H9 (cell line): ENCODE results near the gene ARSI. TPM values are rescaled to one million over a fixed set of nuclear protein-coding genes. Genes with fewer than 3 reads are reported as not detected.

Experiments
- DNase-seq: peaks from one replicate; pipeline ENCODE4 v3.0.0-alpha.2; 2017
- H2AFZ ChIP-seq: one replicate; pipeline ENCODE4 v1.6.1; 2013; ENCODE audit warnings: mild to moderate bottlenecking, low read length, control low read depth, moderate library complexity
- H2AK5ac ChIP-seq: 2 replicates; pipeline ENCODE4 v1.6.1; 2013; ENCODE audit warnings: low read length, control low read depth, mixed read lengths; ENCODE audit not compliant: insufficient read length
- H2BK120ac ChIP-seq: one replicate; pipeline ENCODE4 v1.6.1; 2013; ENCODE audit warnings: low read depth, mild to moderate bottlenecking, low read length, control low read depth, inconsistent platforms; ENCODE audit not compliant: poor library complexity, severe bottlenecking
- H2BK12ac ChIP-seq: 2 replicates; pipeline ENCODE4 v1.6.1; 2013; ENCODE audit warnings: low read length, control low read depth, mixed read lengths, low read depth; ENCODE audit not compliant: insufficient read length
- H2BK15ac ChIP-seq: 2 replicates; pipeline ENCODE4 v1.6.1; 2013; ENCODE audit warnings: low read depth, low read length, control low read depth
- H2BK20ac ChIP-seq: one replicate; pipeline ENCODE4 v1.6.1; 2013; ENCODE audit warnings: low read depth, mild to moderate bottlenecking, low read length, control low read depth, inconsistent platforms; ENCODE audit not compliant: poor library complexity, severe bottlenecking
- H2BK5ac ChIP-seq: 2 replicates; pipeline ENCODE4 v1.6.1; 2013; ENCODE audit warnings: low read length, control low read depth, mixed read lengths; ENCODE audit not compliant: insufficient read length
- H3K14ac ChIP-seq: 2 replicates; pipeline ENCODE4 v1.6.1; 2013; ENCODE audit warnings: low read length, control low read depth; ENCODE audit not compliant: insufficient read depth
- H3K18ac ChIP-seq: 2 replicates; pipeline ENCODE4 v1.6.1; 2013; ENCODE audit warnings: low read depth, mild to moderate bottlenecking, mixed read lengths, low read length, control low read depth; ENCODE audit not compliant: insufficient read length
- H3K23ac ChIP-seq: 2 replicates; pipeline ENCODE4 v1.6.1; 2013; ENCODE audit warnings: low read length, control low read depth, mixed read lengths, low read depth; ENCODE audit not compliant: insufficient read length
- H3K23me2 ChIP-seq: 2 replicates; pipeline ENCODE4 v1.6.1; 2013; ENCODE audit warnings: low read depth, mild to moderate bottlenecking, mixed read lengths, low read length, control low read depth; ENCODE audit not compliant: insufficient read length, poor library complexity, severe bottlenecking
- H3K27ac ChIP-seq: 2 replicates; pipeline ENCODE4 v1.5.1; 2013; ENCODE audit warnings: low read length, control low read depth, mixed read lengths, low read depth; ENCODE audit not compliant: insufficient read length
- H3K27me3 ChIP-seq: 2 replicates; pipeline ENCODE4 v1.6.1; 2013; ENCODE audit warnings: low read length, control low read depth, inconsistent platforms; ENCODE audit not compliant: insufficient read depth
- H3K4ac ChIP-seq: 2 replicates; pipeline ENCODE4 v1.6.1; 2013; ENCODE audit warnings: low read depth, mild to moderate bottlenecking, control low read depth, inconsistent platforms, low read length, moderate library complexity
- H3K4me1 ChIP-seq: 2 replicates; pipeline ENCODE4 v1.6.1; 2013; ENCODE audit warnings: low read length, control low read depth, inconsistent platforms; ENCODE audit not compliant: insufficient read depth
- H3K4me2 ChIP-seq: 2 replicates; pipeline ENCODE4 v1.6.1; 2013; ENCODE audit warnings: low read length, control low read depth, mixed read lengths; ENCODE audit not compliant: insufficient read length, insufficient read depth
- H3K56ac ChIP-seq: 2 replicates; pipeline ENCODE4 v1.6.1; 2013; ENCODE audit warnings: low read depth, mild to moderate bottlenecking, mixed read lengths, low read length, control low read depth; ENCODE audit not compliant: insufficient read length
- H3K79me1 ChIP-seq: 2 replicates; pipeline ENCODE4 v1.6.1; 2013; ENCODE audit warnings: low read depth, mild to moderate bottlenecking, moderate library complexity, low read length, control low read depth, inconsistent platforms; ENCODE audit not compliant: insufficient read depth, poor library complexity, severe bottlenecking
- H3K79me2 ChIP-seq: 2 replicates; pipeline ENCODE4 v1.6.1; 2013; ENCODE audit warnings: low read length, control low read depth, inconsistent platforms; ENCODE audit not compliant: insufficient read depth
- H3K9ac ChIP-seq: 2 replicates; pipeline ENCODE4 v1.6.1; 2013; ENCODE audit warnings: low read length, control low read depth, mixed read lengths; ENCODE audit not compliant: insufficient read length; ENCODE audit errors: extremely low read depth
- H3K9me3 ChIP-seq: one replicate; pipeline ENCODE4 v1.6.1; 2013; ENCODE audit warnings: low read depth, low read length, inconsistent platforms; ENCODE audit not compliant: control insufficient read depth
- H3T11ph ChIP-seq: one replicate; pipeline ENCODE4 v1.6.1; 2013; ENCODE audit warnings: mild to moderate bottlenecking, low read length, control low read depth, inconsistent platforms
- H4K20me1 ChIP-seq: one replicate; pipeline ENCODE4 v1.6.1; 2013; ENCODE audit not compliant: control insufficient read depth, insufficient read length, insufficient read depth
- H4K5ac ChIP-seq: 2 replicates; pipeline ENCODE4 v1.6.1; 2013; ENCODE audit warnings: low read depth, mild to moderate bottlenecking, mixed read lengths, low read length, control low read depth; ENCODE audit not compliant: insufficient read length
- H4K8ac ChIP-seq: replicated peaks from 2 replicates; pipeline ENCODE4 v1.6.1; 2013; ENCODE audit warnings: low read length, control low read depth, mixed read lengths, low read depth; ENCODE audit not compliant: insufficient read length
- H4K91ac ChIP-seq: 2 replicates; pipeline ENCODE4 v1.6.1; 2013; ENCODE audit warnings: low read depth, mild to moderate bottlenecking, moderate library complexity, mixed read lengths, low read length, control low read depth; ENCODE audit not compliant: insufficient read length
- H3K27ac Mint-ChIP-seq, 3 experiments: 2 replicates in 2 of 3; 3 replicates in 1 of 3; pipeline ENCODE4 v1.8.0; 2020 to 2021; ENCODE audit warnings: mixed read lengths in 3 of 3, mild to moderate bottlenecking in 1 of 3, moderate library complexity in 1 of 3
- H3K27me3 Mint-ChIP-seq: 2 replicates; pipeline ENCODE4 v1.8.0; 2021; ENCODE audit warnings: low read depth, mild to moderate bottlenecking, moderate library complexity, mixed read lengths
- H3K36me3 Mint-ChIP-seq, 3 experiments: 2 replicates in 2 of 3; 3 replicates in 1 of 3; pipeline ENCODE4 v1.8.0; 2020 to 2021; ENCODE audit warnings: low read depth in 3 of 3, mixed read lengths in 3 of 3; ENCODE audit not compliant: insufficient read depth in 1 of 3
- H3K4me1 Mint-ChIP-seq, 2 experiments: 2 replicates each; pipeline ENCODE4 v1.8.0; 2020; ENCODE audit warnings: mixed read lengths in 2 of 2
- H3K4me3 Mint-ChIP-seq, 2 experiments: 2 replicates in 1 of 2; 3 replicates in 1 of 2; pipeline ENCODE4 v1.8.0; 2020 to 2021; ENCODE audit warnings: mild to moderate bottlenecking in 2 of 2, mixed read lengths in 2 of 2, moderate library complexity in 1 of 2
- H3K9me3 Mint-ChIP-seq, 2 experiments: 2 replicates in 1 of 2; 3 replicates in 1 of 2; pipeline ENCODE4 v1.8.0; 2020; ENCODE audit warnings: mild to moderate bottlenecking in 2 of 2, mixed read lengths in 2 of 2, moderate library complexity in 1 of 2
- CTCF ChIP-seq: fragments of 200-600 bp; sonication (generic); conservative IDR thresholded peaks from 3 replicates; pipeline ENCODE4 v1.8.0; 2021; ENCODE audit warnings: antibody characterized with exemption, mild to moderate bottlenecking
- WGBS: extraction: QIAGEN DNeasy Blood & Tissue Kit; methylation state at CpG from one replicate; pipeline ENCODE4 v1.1.7; 2013; ENCODE audit warnings: missing lambda C conversion rate, low lambda C conversion rate, mixed read lengths; ENCODE audit not compliant: insufficient read length; ENCODE audit errors: extremely low coverage; 5-methylcytosine and 5-hydroxymethylcytosine counted together
- total RNA-seq: library from RNA; stranded (reverse); gene quantifications from 2 replicates; pipeline ENCODE4 v1.2.1, GENCODE V29; 2021

The ARSI gene
- total RNA-seq, 1 experiment from 2014 or later = 1.7 TPM

GRCh38 chr5:150347003-150347402, 44.3 kb upstream of the ARSI start:
- H3K27ac ChIP-seq = no peak overlapping the region

More at GRCh38 chr5:150347003-150347402, 44.3 kb upstream of the ARSI start:
- H3K9me3 ChIP-seq = no peaks in the 10 kb centered on the region
- H3K18ac ChIP-seq = no peak overlapping the region
- Mint-ChIP-seq H3K27me3 (no peaks in the 10 kb centered on the region; the same call in 1 of the 2 replicates), H3K4me3 (no peak overlapping the region), H3K36me3 (no peaks in the 10 kb centered on the region), H3K9me3 (no peaks in the 10 kb centered on the region), H3K4me1 (peaks cover 6 to 13% of the 10 kb centered on the region in 2 experiments), H3K27ac (no peak overlapping the region)
- H3K79me1 ChIP-seq = no peaks in the 10 kb centered on the region
- H4K5ac ChIP-seq = no peak overlapping the region
- no peaks in the 10 kb centered on the region for H4K20me1 ChIP-seq
- H4K8ac ChIP-seq = no peak overlapping the region
- no peak for DNase-seq
- no peak overlapping the region for H2AK5ac ChIP-seq
- no peak overlapping the region for H2BK20ac ChIP-seq
- no peak overlapping the region for H2BK5ac ChIP-seq
- no peak overlapping the region for H3K9ac ChIP-seq
- H2BK15ac ChIP-seq = no peak overlapping the region
- TF ChIP-seq CTCF = no peak
- H3K14ac ChIP-seq = no peak overlapping the region; the same call in 1 of the 2 replicates
- H3K79me2 ChIP-seq = no peaks in the 10 kb centered on the region
- no peaks in the 10 kb centered on the region for H3K27me3 ChIP-seq
- no peak overlapping the region for H4K91ac ChIP-seq
- no peak overlapping the region for H3T11ph ChIP-seq
- H3K4me2 ChIP-seq = no peak overlapping the region
- H2AFZ ChIP-seq = no peak overlapping the region
- H3K4me1 ChIP-seq = no peaks in the 10 kb centered on the region
- H2BK12ac ChIP-seq = no peak overlapping the region
- H2BK120ac ChIP-seq = no peak overlapping the region
- no peak overlapping the region for H3K23ac ChIP-seq
- H3K23me2 ChIP-seq = no peaks in the 10 kb centered on the region
- no CpG with 5 or more reads among the region's 2 CpGs for WGBS
- no peak overlapping the region for H3K56ac ChIP-seq
- no peak overlapping the region for H3K4ac ChIP-seq
